GM19372 (cell line): ENCODE measurements around the gene SEC16A.
A peak's percentile ranks its signal among the peaks of the same experiment; 100 is the strongest.
"Not testable (repeated sequence)": the region's sequence is repeated elsewhere in the genome, so short reads cannot be mapped to it uniquely, and the experiment has no call there.

Experiments used
- ATAC-seq: cut with Tn5 transposase; IDR thresholded peaks from one replicate; pipeline ENCODE4 v1.9.1; 2021; ENCODE audit warnings: mild to moderate bottlenecking, low read depth, moderate library complexity; ENCODE audit not compliant: unreplicated experiment

Gene SEC16A

GRCh38 chr9:136405904-136406303 lies 76.9 kb downstream of the SEC16A start:
- not testable (repeated sequence) for ATAC-seq

GRCh38 chr9:136405481-136405880 lies 77.4 kb downstream of the SEC16A start:
- ATAC-seq: no peak

- no peak for ATAC-seq
Observed at GRCh38 chr9:136404801-136405136, 78.1 kb downstream of the SEC16A start.

- ATAC-seq: no peak
Observed at GRCh38 chr9:136403915-136404800, 78.7 kb downstream of the SEC16A start.

- no peak for ATAC-seq
Observed at GRCh38 chr9:136403538-136403914, 79.3 kb downstream of the SEC16A start.

- no peak for ATAC-seq
Observed at GRCh38 chr9:136402067-136402466, 80.8 kb downstream of the SEC16A start.

GRCh38 chr9:136401173-136401922 lies 81.5 kb downstream of the SEC16A start:
- no peak for ATAC-seq

- peak; percentile 57 for ATAC-seq
Observed at GRCh38 chr9:136400038-136400834, 82.6 kb downstream of the SEC16A start, which contains the start of gene SNAPC4. Gene SNAPC4, minus strand, starts transcription at chr9:136400170. Its CDS starts 1,742 bp downstream, at chr9:136398428.

GRCh38 chr9:136399176-136400037 lies 83.4 kb downstream of the SEC16A start:
- peak; percentile 41 for ATAC-seq

GRCh38 chr9:136398286-136398685 lies 84.6 kb downstream of the SEC16A start:
- no peak for ATAC-seq

- ATAC-seq: no peak
Observed at GRCh38 chr9:136397643-136398042, 85.2 kb downstream of the SEC16A start.

- no peak for ATAC-seq
Observed at GRCh38 chr9:136396219-136396515, 86.7 kb downstream of the SEC16A start.

GRCh38 chr9:136395345-136396218 lies 87.3 kb downstream of the SEC16A start:
- no peak for ATAC-seq

GRCh38 chr9:136395020-136395340 lies 87.9 kb downstream of the SEC16A start:
- ATAC-seq: no peak

- no peak for ATAC-seq
Observed at GRCh38 chr9:136394312-136395019, 88.4 kb downstream of the SEC16A start.

- ATAC-seq: no peak
Observed at GRCh38 chr9:136393531-136393930, 89.3 kb downstream of the SEC16A start.

GRCh38 chr9:136392538-136393449 lies 90.0 kb downstream of the SEC16A start:
- no peak for ATAC-seq
